PC-9 (cell line): Measurements from ENCODE around the gene PBX2. TPM values are rescaled to one million over a fixed set of nuclear protein-coding genes. Genes with fewer than 3 reads are reported as not detected.

Experiments
- BruUV-seq: library from RNA; stranded (reverse); fragments of 400-500 nt; replicated peaks from 2 replicates; lab custom pipeline; 2021; lab: Mats Ljungman, UMichigan
- CTCF ChIA-PET: fragments of 300-600 bp; sonication (Branson Sonifier 250); formaldehyde crosslinking; loops from one replicate; lab custom pipeline; 2022; ENCODE audit warnings: antibody characterized with exemption; lab: Charles Lee
- POLR2A ChIA-PET: fragments of 300-600 bp; sonication (Branson Sonifier 250); formaldehyde crosslinking; loops from one replicate; lab custom pipeline; 2022; ENCODE audit warnings: antibody characterized with exemption; ENCODE audit not compliant: unreplicated experiment; lab: Charles Lee
- DNase-seq, 2 experiments: peaks; one replicate each; pipeline versions ENCODE4 v3.0.0 to v3.0.0-alpha.2; 2015 to 2022; ENCODE audit warnings: mixed read lengths in 1 of 2
- H2AFZ ChIP-seq: fragments of 200-600 bp; sonication (generic); 2 replicates; pipeline ENCODE4 v1.8.1; 2017; ENCODE audit warnings: antibody characterized with exemption
- H3F3A ChIP-seq: fragments of 200-600 bp; sonication (generic); 2 replicates; pipeline ENCODE4 v1.8.1; 2017; ENCODE audit warnings: antibody characterized with exemption, mild to moderate bottlenecking, low read depth; ENCODE audit not compliant: insufficient read depth
- H3K27ac ChIP-seq: fragments of 200-600 bp; sonication (generic); 2 replicates; pipeline ENCODE4 v1.6.1; 2016; ENCODE audit warnings: mixed run types
- H3K27me3 ChIP-seq: fragments of 200-600 bp; sonication (generic); 2 replicates; pipeline ENCODE4 v1.6.1; 2016; ENCODE audit warnings: low read depth, mixed run types; ENCODE audit not compliant: insufficient read depth
- H3K36me3 ChIP-seq: fragments of 200-600 bp; sonication (generic); 2 replicates; pipeline ENCODE4 v1.6.1; 2016; ENCODE audit warnings: low read depth, mixed run types
- H3K4me1 ChIP-seq: fragments of 200-600 bp; sonication (generic); replicated peaks from 2 replicates; pipeline ENCODE4 v1.6.1; 2016; ENCODE audit warnings: mixed run types; ENCODE audit not compliant: insufficient read depth
- H3K4me2 ChIP-seq: fragments of 200-600 bp; sonication (generic); 2 replicates; pipeline ENCODE4 v1.6.1; 2017; ENCODE audit warnings: mixed run types
- H3K4me3 ChIP-seq: fragments of 200-600 bp; sonication (generic); 2 replicates; pipeline ENCODE4 v1.6.1; 2016; ENCODE audit warnings: mixed run types
- H3K79me2 ChIP-seq: fragments of 200-600 bp; sonication (generic); 2 replicates; pipeline ENCODE4 v1.6.1; 2017; ENCODE audit warnings: low read depth, mixed run types
- H3K9me2 ChIP-seq: fragments of 200-600 bp; sonication (generic); 2 replicates; pipeline ENCODE4 v1.8.1; 2017; ENCODE audit warnings: mild to moderate bottlenecking; ENCODE audit not compliant: insufficient read depth
- H3K9me3 ChIP-seq: fragments of 200-600 bp; sonication (generic); 2 replicates; pipeline ENCODE4 v1.8.1; 2016; ENCODE audit warnings: low read depth; ENCODE audit not compliant: insufficient read depth
- H4K20me1 ChIP-seq: fragments of 200-600 bp; sonication (generic); 2 replicates; pipeline ENCODE4 v1.8.1; 2017; ENCODE audit not compliant: insufficient read depth
- EZH2 ChIP-seq: fragments of 200-600 bp; sonication (generic); IDR thresholded peaks from 2 replicates; pipeline ENCODE4 v1.8.0; 2017; ENCODE audit warnings: antibody characterized with exemption, low read depth
- intact Hi-C: fragments of 100-400 bp; cut with micrococcal nuclease; formaldehyde crosslinking; loops from one replicate; pipeline ENCODE4 v1.10.0; 2022; ENCODE audit not compliant: unreplicated experiment
- total RNA-seq: library from RNA; stranded (reverse); gene quantifications from 2 replicates; pipeline ENCODE4 v1.2.3, GENCODE V29; 2021
- TF ChIP-seq, protein P1 (sequence below): fragments of 200-600 bp; sonication (generic); conservative IDR thresholded peaks from 2 replicates; pipeline ENCODE4 v1.6.1; 2017; ENCODE audit warnings: mixed run types, antibody characterized with exemption, mild to moderate bottlenecking, moderate library complexity

PBX2 gene
- total RNA-seq, 1 experiment from 2014 or later, result 89.3 TPM

DNA sequence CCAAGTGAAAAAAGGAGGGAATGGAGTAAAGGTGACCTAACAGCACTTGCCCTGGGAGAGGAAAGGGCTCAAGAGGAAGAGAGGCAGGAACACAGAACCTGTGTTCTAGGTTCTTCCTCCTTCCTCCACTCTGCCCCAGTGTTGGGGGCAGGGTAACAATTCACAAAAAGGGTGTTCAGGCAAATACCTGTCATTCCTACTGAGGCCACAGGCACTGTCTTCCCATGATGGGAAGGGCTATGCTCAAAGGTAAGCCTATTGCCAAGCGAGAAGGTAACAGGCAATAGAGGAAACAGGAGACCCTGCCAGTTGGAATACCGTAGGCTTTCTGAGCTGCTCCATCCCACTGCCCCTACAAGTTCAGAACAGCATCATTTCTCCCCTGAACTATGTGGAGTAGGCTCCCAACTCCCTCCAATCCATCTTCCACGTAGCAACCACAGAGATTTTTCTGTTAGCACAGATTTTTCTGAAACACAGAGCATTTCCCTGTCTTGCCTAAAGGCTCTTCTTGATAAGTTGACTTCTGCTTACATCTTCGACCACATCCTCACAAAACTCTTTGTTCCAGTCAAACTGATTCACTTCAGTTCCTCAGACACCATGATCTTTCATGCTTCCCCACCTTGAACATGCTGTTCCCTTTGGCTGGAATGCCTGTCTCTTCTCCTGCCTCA lies 16.8 kb downstream of the PBX2 start:
- Histone ChIP-seq H3K36me3 (no peaks in the 10 kb centered on the region), H3K27ac (no peak overlapping the region), H3K27me3 (no peaks in the 10 kb centered on the region), H2AFZ (no peak overlapping the region), H3K9me3 (no peaks in the 10 kb centered on the region), H3K4me2 (no peak overlapping the region), H3K4me1 (peaks cover 24% of the 10 kb centered on the region), H3K4me3 (no peak overlapping the region), H3K79me2 (peaks cover 18% of the 10 kb centered on the region), H3K9me2 (no peaks in the 10 kb centered on the region), H3F3A (peaks cover 23% of the 10 kb centered on the region; the same call in 1 of the 2 replicates), H4K20me1 (no peaks in the 10 kb centered on the region)
- intact Hi-C loops, result loop anchor here (10.0 kb wide), 1 partner anchor 508 kb away; the partner anchor contains the start of genes C6orf47, CSNK2B, GPANK1 and LY6G5B
- CTCF ChIA-PET, result no interaction called here
- TF ChIP-seq EZH2, result no peak
- TF ChIP-seq, protein P1, sequence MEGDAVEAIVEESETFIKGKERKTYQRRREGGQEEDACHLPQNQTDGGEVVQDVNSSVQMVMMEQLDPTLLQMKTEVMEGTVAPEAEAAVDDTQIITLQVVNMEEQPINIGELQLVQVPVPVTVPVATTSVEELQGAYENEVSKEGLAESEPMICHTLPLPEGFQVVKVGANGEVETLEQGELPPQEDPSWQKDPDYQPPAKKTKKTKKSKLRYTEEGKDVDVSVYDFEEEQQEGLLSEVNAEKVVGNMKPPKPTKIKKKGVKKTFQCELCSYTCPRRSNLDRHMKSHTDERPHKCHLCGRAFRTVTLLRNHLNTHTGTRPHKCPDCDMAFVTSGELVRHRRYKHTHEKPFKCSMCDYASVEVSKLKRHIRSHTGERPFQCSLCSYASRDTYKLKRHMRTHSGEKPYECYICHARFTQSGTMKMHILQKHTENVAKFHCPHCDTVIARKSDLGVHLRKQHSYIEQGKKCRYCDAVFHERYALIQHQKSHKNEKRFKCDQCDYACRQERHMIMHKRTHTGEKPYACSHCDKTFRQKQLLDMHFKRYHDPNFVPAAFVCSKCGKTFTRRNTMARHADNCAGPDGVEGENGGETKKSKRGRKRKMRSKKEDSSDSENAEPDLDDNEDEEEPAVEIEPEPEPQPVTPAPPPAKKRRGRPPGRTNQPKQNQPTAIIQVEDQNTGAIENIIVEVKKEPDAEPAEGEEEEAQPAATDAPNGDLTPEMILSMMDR, result no peak
- DNase-seq, result no peak
- POLR2A ChIA-PET, result no interaction called here
- no TSS peak for BruUV-seq

DNA sequence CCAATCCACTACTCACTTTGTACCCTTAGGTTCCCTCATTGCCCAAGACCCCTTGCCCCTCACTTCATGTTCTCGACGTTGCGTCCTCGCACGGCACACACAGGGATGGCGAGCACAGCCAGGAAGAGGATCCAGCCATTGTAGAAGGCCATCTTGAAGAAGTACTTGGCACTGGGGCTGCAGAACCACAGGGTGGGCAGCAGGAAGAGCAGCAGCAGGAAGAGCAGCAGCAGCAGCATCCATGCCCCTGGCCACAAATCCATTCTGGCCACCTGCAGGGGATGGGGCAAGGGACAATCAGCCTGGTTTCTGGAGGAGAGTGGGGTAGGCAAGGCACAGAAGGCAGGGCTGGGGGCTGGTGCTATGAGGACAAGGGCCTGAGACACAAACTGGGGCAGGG lies 18.8 kb downstream of the PBX2 start:
- BruUV-seq, result no TSS peak
- H3K4me3 ChIP-seq, result no peak overlapping the region
- H3K27me3 ChIP-seq, result no peaks in the 10 kb centered on the region
- no peaks in the 10 kb centered on the region for H3K9me2 ChIP-seq
- no peaks in the 10 kb centered on the region for H4K20me1 ChIP-seq
- DNase-seq, result no peak
- peaks cover 15% of the 10 kb centered on the region; the same call in 1 of the 2 replicates for H3F3A ChIP-seq
- peaks cover 18% of the 10 kb centered on the region for H3K79me2 ChIP-seq
- POLR2A ChIA-PET, result no interaction called here
- intact Hi-C loops, result loop anchor here (10.0 kb wide), 1 partner anchor 506 kb away; the partner anchor contains the start of genes C6orf47, CSNK2B, GPANK1 and LY6G5B
- TF ChIP-seq, protein P1, result no peak
- no peak for TF ChIP-seq EZH2
- H3K27ac ChIP-seq, result no peak overlapping the region
- no peak overlapping the region for H2AFZ ChIP-seq
- no peaks in the 10 kb centered on the region for H3K9me3 ChIP-seq
- no peak overlapping the region for H3K4me2 ChIP-seq
- CTCF ChIA-PET, result no interaction called here
- H3K4me1 ChIP-seq, result peaks cover 17% of the 10 kb centered on the region
- no peaks in the 10 kb centered on the region for H3K36me3 ChIP-seq

DNA sequence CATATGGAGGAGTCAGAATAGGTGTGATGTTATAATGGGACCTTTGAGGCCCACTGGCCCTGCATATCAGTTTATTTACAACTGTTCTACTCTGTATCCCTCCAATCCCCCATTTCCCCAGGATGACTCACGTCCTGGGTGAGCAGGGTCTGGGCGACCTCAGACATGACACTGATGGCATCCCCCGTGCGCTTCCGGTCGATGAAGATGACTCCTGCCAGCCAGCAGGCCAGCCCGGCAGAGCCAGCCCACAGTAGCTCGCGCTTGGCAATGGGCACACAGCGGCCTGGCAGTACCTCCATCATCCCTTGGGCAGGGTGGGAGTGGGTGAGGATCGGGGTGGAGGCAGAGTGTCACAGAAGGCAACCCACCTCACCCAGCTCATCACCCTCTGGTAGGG lies 19.7 kb downstream of the PBX2 start:
- Histone ChIP-seq H3K4me2 (no peak overlapping the region), H3K4me3 (no peak overlapping the region), H3K36me3 (no peaks in the 10 kb centered on the region), H3K4me1 (peaks cover 15% of the 10 kb centered on the region), H3K9me3 (no peaks in the 10 kb centered on the region), H3F3A (peaks cover 14% of the 10 kb centered on the region; the same call in 1 of the 2 replicates), H3K27ac (no peak overlapping the region), H3K27me3 (no peaks in the 10 kb centered on the region), H3K79me2 (peaks cover 13% of the 10 kb centered on the region), H4K20me1 (no peaks in the 10 kb centered on the region), H3K9me2 (no peaks in the 10 kb centered on the region), H2AFZ (no peak overlapping the region)
- TF ChIP-seq, protein P1, result no peak
- TF ChIP-seq EZH2, result no peak
- intact Hi-C loops, result loop anchor here (10.0 kb wide), 1 partner anchor 505 kb away; the partner anchor contains the start of genes C6orf47, CSNK2B, GPANK1 and LY6G5B
- no TSS peak for BruUV-seq
- ChIA-PET POLR2A (no interaction called here), CTCF (no interaction called here)
- DNase-seq, result no peak
